Measurements from ENCODE around the gene FHL3. TPM values are rescaled to one million over a fixed set of nuclear protein-coding genes. Genes with fewer than 3 reads are reported as not detected.

The FHL3 gene
- polyA plus RNA-seq, 2 donors, result 8.3 to 13.7 TPM

DNA sequence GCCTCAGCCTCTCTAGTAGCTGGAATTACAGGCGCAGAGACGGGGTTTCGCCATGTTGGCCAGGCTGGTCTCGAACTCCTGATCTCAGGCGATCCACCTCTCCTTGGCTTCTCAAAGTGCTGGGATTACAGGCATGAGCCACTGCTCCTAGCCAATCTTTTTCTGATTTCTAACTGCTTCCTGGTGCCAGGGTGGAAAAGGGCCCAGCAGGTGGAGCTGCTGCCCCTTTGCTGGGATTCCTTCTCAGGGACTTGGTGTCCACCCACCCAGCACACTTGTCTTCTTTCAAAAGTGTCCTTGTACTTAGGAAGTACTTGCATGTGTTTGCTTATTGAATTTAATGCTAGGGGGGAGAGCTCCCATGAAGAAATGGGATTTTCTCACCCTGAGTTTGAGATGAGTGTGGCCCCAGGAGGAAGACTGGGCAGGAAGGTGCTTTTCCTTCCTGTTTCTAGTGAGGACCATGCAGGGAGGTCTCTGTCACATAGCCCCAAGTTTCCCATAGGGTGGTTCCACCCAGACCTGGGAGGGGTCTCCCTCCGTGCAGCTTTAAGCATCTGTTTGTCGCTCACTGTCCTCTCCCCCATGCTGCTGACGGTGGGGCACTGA is 21.4 kb upstream of the FHL3 start:
- H3K4me1 ChIP-seq (ENCODE audit: control insufficient read depth in 2 of 2, insufficient read depth in 2 of 2, low read length in 1 of 2), result peaks cover 14 to 35% of the 10 kb centered on the region in 2 donors
- no peaks in the 10 kb centered on the region for H3K9me3 ChIP-seq (ENCODE audit: control insufficient read depth in 2 of 2, insufficient read depth in 1 of 2, low read depth in 1 of 2, low read length in 1 of 2)
- no peak overlapping the region for H3K4me3 ChIP-seq (ENCODE audit: low read depth in 1 of 2, low read length in 2 of 2)
- H3K27ac ChIP-seq (ENCODE audit: low read depth in 2 of 2, low read length in 1 of 2), result peak overlapping the region; percentile 81 to 90
- H3K27me3 ChIP-seq (ENCODE audit: control insufficient read depth in 1 of 2, insufficient read depth in 2 of 2, low read length in 2 of 2), result no peaks in the 10 kb centered on the region
- peaks cover 4 to 7% of the 10 kb centered on the region in 2 donors for H3K36me3 ChIP-seq (ENCODE audit: control insufficient read depth in 2 of 2, insufficient read depth in 2 of 2, low read length in 1 of 2)
- 47 to 52% methylated on average over 8 of the region's 8 CpGs for WGBS, 2 donors

DNA sequence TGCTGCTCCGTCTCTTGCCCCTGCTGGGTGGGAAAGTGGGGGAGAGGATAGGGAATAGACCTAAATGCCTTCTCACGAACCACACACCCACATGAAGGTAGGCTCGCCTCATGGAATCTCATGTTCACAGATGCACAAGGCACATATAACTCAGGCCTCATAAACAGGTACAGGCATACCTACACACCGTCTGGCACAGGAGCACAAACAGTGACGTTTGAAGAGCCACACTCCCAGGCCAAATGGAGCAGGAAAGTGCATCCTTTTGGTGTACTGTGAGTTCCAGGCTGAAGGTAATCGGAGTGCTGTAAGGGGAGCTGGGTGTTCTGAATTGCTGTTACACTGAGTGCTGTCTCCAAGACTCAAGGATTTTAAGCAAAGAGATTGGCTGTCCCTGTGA is 20.4 kb upstream of the FHL3 start:
- Histone ChIP-seq H3K4me3 (ENCODE audit: low read depth in 1 of 2, low read length in 2 of 2) (no peak overlapping the region), H3K27ac (ENCODE audit: low read depth in 2 of 2, low read length in 1 of 2) (peak overlapping the region; percentile 81 to 90), H3K4me1 (ENCODE audit: control insufficient read depth in 2 of 2, insufficient read depth in 2 of 2, low read length in 1 of 2) (peaks cover 13 to 27% of the 10 kb centered on the region in 2 donors), H3K36me3 (ENCODE audit: control insufficient read depth in 2 of 2, insufficient read depth in 2 of 2, low read length in 1 of 2) (peaks cover 4 to 7% of the 10 kb centered on the region in 2 donors), H3K27me3 (ENCODE audit: control insufficient read depth in 1 of 2, insufficient read depth in 2 of 2, low read length in 2 of 2) (no peaks in the 10 kb centered on the region), H3K9me3 (ENCODE audit: control insufficient read depth in 2 of 2, insufficient read depth in 1 of 2, low read depth in 1 of 2, low read length in 1 of 2) (no peaks in the 10 kb centered on the region)
- 66 to 78% methylated on average over 6 of the region's 6 CpGs for WGBS, 2 donors

DNA sequence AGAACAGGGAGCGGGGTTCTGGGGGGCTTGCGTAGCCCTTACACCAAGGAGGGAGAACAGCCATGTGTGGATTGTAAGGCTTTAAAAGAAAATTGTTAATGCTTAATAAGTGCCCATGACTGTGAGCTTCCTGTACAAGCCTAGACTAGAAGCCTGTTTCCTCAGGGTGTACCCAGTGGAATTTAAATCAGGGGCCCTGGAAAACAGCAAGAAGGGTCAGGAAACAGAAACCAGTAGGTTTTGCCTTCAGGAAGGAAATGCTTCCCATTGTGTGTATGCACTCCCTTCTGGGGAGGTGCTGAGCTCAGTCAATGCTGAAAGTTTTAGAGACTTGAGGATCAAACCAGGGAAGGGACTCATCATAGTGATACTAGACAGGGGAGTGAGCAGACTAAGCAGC is 19.9 kb upstream of the FHL3 start:
- peaks cover 8 to 23% of the 10 kb centered on the region in 2 donors for H3K4me1 ChIP-seq (ENCODE audit: control insufficient read depth in 2 of 2, insufficient read depth in 2 of 2, low read length in 1 of 2)
- H3K36me3 ChIP-seq (ENCODE audit: control insufficient read depth in 2 of 2, insufficient read depth in 2 of 2, low read length in 1 of 2), result peaks cover 6 to 8% of the 10 kb centered on the region in 2 donors
- no peak overlapping the region for H3K4me3 ChIP-seq (ENCODE audit: low read depth in 1 of 2, low read length in 2 of 2)
- H3K27me3 ChIP-seq (ENCODE audit: control insufficient read depth in 1 of 2, insufficient read depth in 2 of 2, low read length in 2 of 2), result no peaks in the 10 kb centered on the region
- H3K27ac ChIP-seq (ENCODE audit: low read depth in 2 of 2, low read length in 1 of 2), result peak overlapping the region; percentile 81 to 90
- WGBS, 2 donors, result 62 to 73% methylated on average over 2 of the region's 2 CpGs
- H3K9me3 ChIP-seq (ENCODE audit: control insufficient read depth in 2 of 2, insufficient read depth in 1 of 2, low read depth in 1 of 2, low read length in 1 of 2), result no peaks in the 10 kb centered on the region

DNA sequence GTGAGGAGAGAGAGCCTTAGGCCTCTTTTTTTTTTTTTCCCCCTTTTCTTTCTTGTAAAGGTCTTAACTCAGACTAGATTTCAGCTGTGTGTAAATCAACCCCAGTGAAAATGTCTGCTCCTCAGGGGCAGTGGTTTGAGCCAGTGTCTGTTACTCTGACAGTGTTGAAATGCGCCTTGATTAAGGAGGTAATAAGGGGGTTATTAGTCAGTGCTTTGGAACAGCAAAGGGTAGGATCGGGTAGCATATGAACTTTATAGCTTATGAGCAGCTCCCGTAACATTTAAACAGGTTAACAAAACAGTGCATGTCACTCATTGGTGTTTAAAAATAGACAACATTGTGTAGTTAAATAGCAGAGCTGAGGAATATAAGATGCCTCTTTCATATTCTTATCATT is 17.5 kb upstream of the FHL3 start:
- Histone ChIP-seq H3K9me3 (ENCODE audit: control insufficient read depth in 2 of 2, insufficient read depth in 1 of 2, low read depth in 1 of 2, low read length in 1 of 2) (no peaks in the 10 kb centered on the region), H3K27ac (ENCODE audit: low read depth in 2 of 2, low read length in 1 of 2) (no peak overlapping the region), H3K4me1 (ENCODE audit: control insufficient read depth in 2 of 2, insufficient read depth in 2 of 2, low read length in 1 of 2) (peaks cover 0 to 8% of the 10 kb centered on the region in 2 donors), H3K36me3 (ENCODE audit: control insufficient read depth in 2 of 2, insufficient read depth in 2 of 2, low read length in 1 of 2) (peaks cover 11 to 18% of the 10 kb centered on the region in 2 donors), H3K27me3 (ENCODE audit: control insufficient read depth in 1 of 2, insufficient read depth in 2 of 2, low read length in 2 of 2) (no peaks in the 10 kb centered on the region), H3K4me3 (ENCODE audit: low read depth in 1 of 2, low read length in 2 of 2) (no peak overlapping the region)
- WGBS, 2 donors, result 87 to 93% methylated on average over 3 of the region's 3 CpGs

DNA sequence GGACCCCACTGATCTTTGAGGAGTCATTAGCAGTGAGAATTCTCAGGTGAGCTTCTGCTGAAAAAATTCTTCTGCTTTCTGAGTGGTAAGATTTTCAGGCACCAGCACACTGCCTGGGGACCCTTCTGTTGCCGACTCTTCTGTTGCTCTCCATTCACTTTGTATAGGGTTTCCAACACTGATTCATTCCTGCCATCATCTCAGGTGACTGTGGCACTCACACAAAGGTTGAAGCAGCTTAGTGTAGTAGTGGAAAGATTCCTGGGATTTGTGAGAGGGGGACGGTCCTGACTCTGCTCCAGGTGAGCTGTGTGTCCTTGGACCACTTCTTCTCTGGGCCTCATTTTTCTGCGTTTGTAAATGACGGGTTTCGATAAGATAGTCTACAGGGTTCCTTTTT is 16.7 kb upstream of the FHL3 start:
- H3K36me3 ChIP-seq (ENCODE audit: control insufficient read depth in 2 of 2, insufficient read depth in 2 of 2, low read length in 1 of 2), result peaks cover 13 to 22% of the 10 kb centered on the region in 2 donors
- WGBS, 2 donors, result 95% methylated on average over 5 of the region's 5 CpGs

DNA sequence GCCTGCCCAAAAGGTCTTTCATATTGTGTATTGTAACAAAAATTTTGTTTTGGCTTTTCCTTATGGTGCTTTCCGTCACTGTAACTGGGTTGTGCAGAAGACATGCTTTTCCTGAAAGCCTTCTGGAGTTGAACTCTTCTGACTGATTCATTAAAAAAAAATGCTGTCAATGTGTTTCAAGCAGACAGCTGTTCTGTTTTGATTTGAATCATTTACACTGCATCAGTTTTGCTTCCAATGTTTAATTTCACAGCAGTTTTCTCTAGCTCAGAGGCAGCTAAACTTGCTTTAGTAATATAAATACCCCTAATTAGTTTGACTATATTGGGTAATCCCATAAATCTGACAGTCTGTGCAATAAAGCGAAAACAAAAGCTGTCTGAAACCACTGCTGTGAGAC is 15.1 kb upstream of the FHL3 start:
- WGBS, 2 donors, result 87 to 88% methylated on average over 2 of the region's 2 CpGs
- H3K27ac ChIP-seq (ENCODE audit: low read depth in 2 of 2, low read length in 1 of 2), result no peak overlapping the region

More for the DNA sequence above, 16.7 kb upstream of the FHL3 start:
- H3K4me3 ChIP-seq (ENCODE audit: low read depth in 1 of 2, low read length in 2 of 2), result no peak overlapping the region
- no peaks in the 10 kb centered on the region for H3K27me3 ChIP-seq (ENCODE audit: control insufficient read depth in 1 of 2, insufficient read depth in 2 of 2, low read length in 2 of 2)
- peaks cover 0 to 5% of the 10 kb centered on the region in 2 donors for H3K4me1 ChIP-seq (ENCODE audit: control insufficient read depth in 2 of 2, insufficient read depth in 2 of 2, low read length in 1 of 2)
- H3K27ac ChIP-seq (ENCODE audit: low read depth in 2 of 2, low read length in 1 of 2), result no peak overlapping the region
- no peaks in the 10 kb centered on the region for H3K9me3 ChIP-seq (ENCODE audit: control insufficient read depth in 2 of 2, insufficient read depth in 1 of 2, low read depth in 1 of 2, low read length in 1 of 2)

DNA sequence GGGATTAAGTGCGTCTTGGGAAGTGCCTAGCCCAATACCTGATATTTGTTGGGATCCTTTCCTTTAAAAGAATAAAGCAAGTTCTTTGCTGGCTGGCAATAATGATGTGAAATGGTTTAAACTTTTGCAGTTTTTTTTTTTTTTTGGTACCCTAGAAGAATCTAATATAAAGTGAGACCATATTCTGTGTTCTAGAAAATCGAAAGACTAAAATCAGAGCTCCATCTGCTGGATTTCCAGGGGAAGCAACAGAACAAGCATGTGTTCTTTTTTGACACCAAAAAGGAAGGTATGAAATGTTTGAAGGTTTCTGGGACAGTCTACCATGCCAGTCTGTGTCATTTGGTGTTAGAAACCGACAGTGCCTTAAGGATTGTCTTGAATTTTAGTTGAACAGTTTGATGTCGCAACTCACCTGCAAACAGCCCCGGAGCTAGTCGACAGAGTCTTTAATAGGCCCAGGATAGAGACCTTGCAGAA is 13.6 kb upstream of the FHL3 start:
- Histone ChIP-seq H3K4me1 (ENCODE audit: control insufficient read depth in 2 of 2, insufficient read depth in 2 of 2, low read length in 1 of 2) (no peaks in the 10 kb centered on the region), H3K27me3 (ENCODE audit: control insufficient read depth in 1 of 2, insufficient read depth in 2 of 2, low read length in 2 of 2) (no peaks in the 10 kb centered on the region), H3K4me3 (ENCODE audit: low read depth in 1 of 2, low read length in 2 of 2) (no peak overlapping the region), H3K9me3 (ENCODE audit: control insufficient read depth in 2 of 2, insufficient read depth in 1 of 2, low read depth in 1 of 2, low read length in 1 of 2) (no peaks in the 10 kb centered on the region), H3K36me3 (ENCODE audit: control insufficient read depth in 2 of 2, insufficient read depth in 2 of 2, low read length in 1 of 2) (peaks cover 9 to 19% of the 10 kb centered on the region in 2 donors), H3K27ac (ENCODE audit: low read depth in 2 of 2, low read length in 1 of 2) (no peak overlapping the region)
- 56 to 59% methylated on average over 6 of the region's 6 CpGs for WGBS, 2 donors

More for the DNA sequence above, 15.1 kb upstream of the FHL3 start:
- Histone ChIP-seq H3K4me3 (ENCODE audit: low read depth in 1 of 2, low read length in 2 of 2) (no peak overlapping the region), H3K36me3 (ENCODE audit: control insufficient read depth in 2 of 2, insufficient read depth in 2 of 2, low read length in 1 of 2) (peaks cover 9 to 22% of the 10 kb centered on the region in 2 donors), H3K4me1 (ENCODE audit: control insufficient read depth in 2 of 2, insufficient read depth in 2 of 2, low read length in 1 of 2) (peaks cover 0 to 2% of the 10 kb centered on the region in 2 donors), H3K9me3 (ENCODE audit: control insufficient read depth in 2 of 2, insufficient read depth in 1 of 2, low read depth in 1 of 2, low read length in 1 of 2) (no peaks in the 10 kb centered on the region), H3K27me3 (ENCODE audit: control insufficient read depth in 1 of 2, insufficient read depth in 2 of 2, low read length in 2 of 2) (no peaks in the 10 kb centered on the region)

DNA sequence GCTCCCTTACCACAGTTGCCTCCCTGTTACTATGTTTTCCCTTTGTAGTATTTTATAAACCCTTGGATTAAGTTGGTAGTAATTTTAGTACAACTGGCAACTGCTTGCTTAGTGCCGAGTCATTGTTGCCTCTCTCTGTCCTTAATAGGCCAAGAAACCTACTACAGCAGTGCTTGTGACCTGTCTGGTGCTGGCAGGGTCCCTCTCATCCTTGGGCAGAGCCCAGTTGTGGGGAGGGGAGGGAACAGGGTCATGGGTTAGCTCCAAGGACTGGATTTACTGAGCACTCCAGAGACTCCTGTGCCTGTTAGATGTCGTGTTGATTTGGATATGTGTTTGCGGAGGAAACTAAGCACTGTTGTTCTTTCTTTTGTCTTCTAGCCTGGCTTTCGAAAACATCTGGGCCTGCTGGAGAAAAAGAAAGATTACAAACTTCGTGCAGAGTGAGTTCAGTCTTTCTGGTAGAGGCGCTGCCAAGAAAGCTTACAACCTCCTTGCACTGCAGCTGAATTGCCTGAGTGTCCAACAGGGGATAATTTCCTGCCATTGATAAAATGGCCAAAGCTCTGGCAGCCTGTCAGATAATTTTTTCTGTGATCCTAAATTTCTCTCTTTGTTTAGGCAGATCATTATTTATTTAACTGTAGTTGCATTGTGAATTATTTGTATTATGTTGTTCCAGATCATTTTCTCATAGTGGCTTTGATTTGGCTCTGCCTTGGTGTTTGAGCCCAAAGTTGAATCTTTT is 10.8 kb upstream of the FHL3 start:
- Histone ChIP-seq H3K9me3 (ENCODE audit: control insufficient read depth in 2 of 2, insufficient read depth in 1 of 2, low read depth in 1 of 2, low read length in 1 of 2) (no peaks in the 10 kb centered on the region), H3K36me3 (ENCODE audit: control insufficient read depth in 2 of 2, insufficient read depth in 2 of 2, low read length in 1 of 2) (peaks cover 9 to 15% of the 10 kb centered on the region in 2 donors), H3K27ac (ENCODE audit: low read depth in 2 of 2, low read length in 1 of 2) (peak overlapping the region; percentile 48 to 67), H3K27me3 (ENCODE audit: control insufficient read depth in 1 of 2, insufficient read depth in 2 of 2, low read length in 2 of 2) (no peaks in the 10 kb centered on the region), H3K4me1 (ENCODE audit: control insufficient read depth in 2 of 2, insufficient read depth in 2 of 2, low read length in 1 of 2) (no peaks in the 10 kb centered on the region), H3K4me3 (ENCODE audit: low read depth in 1 of 2, low read length in 2 of 2) (no peak overlapping the region)
- 43 to 44% methylated on average over 6 of the region's 6 CpGs for WGBS, 2 donors

DNA sequence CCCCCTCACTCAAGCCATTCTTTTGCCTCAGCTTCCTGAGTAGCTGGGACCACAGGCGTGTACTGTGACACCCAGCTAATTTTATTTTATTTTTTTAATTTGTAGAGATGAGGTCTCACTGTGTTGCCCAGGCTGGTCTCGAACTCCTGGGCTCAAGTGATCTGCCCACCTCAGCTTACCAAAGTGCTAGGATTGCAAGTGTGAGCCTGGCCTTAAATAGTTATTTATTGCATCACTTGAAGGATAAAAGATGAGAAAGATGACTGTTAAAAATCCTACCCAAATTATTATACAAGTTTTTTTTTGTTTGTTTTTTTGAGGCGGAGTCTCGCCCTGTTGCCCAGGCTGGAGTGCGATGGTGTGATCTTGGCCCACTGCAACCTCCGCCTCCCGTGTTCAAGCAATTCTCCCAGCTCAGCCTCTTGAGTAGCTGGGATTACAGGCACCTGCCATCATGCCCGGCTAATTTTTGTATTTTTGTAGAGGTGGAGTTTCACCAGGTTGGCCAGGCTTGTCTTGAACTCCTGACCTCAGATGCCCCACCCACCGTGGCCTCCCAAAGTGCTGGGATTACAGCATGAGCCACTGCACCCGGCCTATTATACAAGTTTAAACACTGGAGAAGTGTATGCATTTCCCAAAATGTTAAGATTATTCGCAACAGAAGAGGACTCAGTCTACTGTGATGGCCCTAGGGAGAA is 9.6 kb upstream of the FHL3 start:
- H3K9me3 ChIP-seq (ENCODE audit: control insufficient read depth in 2 of 2, insufficient read depth in 1 of 2, low read depth in 1 of 2, low read length in 1 of 2), result no peaks in the 10 kb centered on the region
- WGBS, 2 donors, result 76% methylated on average over 11 of the region's 11 CpGs
- no peaks in the 10 kb centered on the region for H3K27me3 ChIP-seq (ENCODE audit: control insufficient read depth in 1 of 2, insufficient read depth in 2 of 2, low read length in 2 of 2)
- H3K36me3 ChIP-seq (ENCODE audit: control insufficient read depth in 2 of 2, insufficient read depth in 2 of 2, low read length in 1 of 2), result peaks cover 4 to 10% of the 10 kb centered on the region in 2 donors
- H3K27ac ChIP-seq (ENCODE audit: low read depth in 2 of 2, low read length in 1 of 2), result peak overlapping the region in 1 of 2 donors; percentile 52
- H3K4me1 ChIP-seq (ENCODE audit: control insufficient read depth in 2 of 2, insufficient read depth in 2 of 2, low read length in 1 of 2), result no peaks in the 10 kb centered on the region
- H3K4me3 ChIP-seq (ENCODE audit: low read depth in 1 of 2, low read length in 2 of 2), result no peak overlapping the region

Measured in esophagus (tissue), 2 donors.